ENCODE measurements around the gene PSMA2.

DNA sequence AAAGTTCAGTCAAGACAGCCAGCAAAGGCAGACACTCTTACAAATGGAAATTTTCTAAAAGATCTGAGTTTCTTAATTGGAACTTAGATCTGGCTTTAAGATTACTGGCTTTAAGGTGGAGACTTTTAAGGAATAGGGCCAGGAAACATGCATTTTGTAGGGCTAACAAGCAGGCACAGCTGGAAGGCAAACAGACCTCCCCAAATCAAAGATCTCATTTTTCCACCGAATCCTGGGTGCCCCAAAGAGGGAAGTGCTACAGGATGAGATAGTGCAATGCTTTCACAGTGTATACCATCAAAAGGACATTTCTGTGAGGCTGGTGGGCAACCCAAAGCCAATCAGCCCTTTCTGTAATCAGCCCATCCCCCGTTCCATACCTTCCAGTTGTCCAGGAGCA is 27.6 kb upstream of the PSMA2 start:
- TF ChIP-seq, protein P1, sequence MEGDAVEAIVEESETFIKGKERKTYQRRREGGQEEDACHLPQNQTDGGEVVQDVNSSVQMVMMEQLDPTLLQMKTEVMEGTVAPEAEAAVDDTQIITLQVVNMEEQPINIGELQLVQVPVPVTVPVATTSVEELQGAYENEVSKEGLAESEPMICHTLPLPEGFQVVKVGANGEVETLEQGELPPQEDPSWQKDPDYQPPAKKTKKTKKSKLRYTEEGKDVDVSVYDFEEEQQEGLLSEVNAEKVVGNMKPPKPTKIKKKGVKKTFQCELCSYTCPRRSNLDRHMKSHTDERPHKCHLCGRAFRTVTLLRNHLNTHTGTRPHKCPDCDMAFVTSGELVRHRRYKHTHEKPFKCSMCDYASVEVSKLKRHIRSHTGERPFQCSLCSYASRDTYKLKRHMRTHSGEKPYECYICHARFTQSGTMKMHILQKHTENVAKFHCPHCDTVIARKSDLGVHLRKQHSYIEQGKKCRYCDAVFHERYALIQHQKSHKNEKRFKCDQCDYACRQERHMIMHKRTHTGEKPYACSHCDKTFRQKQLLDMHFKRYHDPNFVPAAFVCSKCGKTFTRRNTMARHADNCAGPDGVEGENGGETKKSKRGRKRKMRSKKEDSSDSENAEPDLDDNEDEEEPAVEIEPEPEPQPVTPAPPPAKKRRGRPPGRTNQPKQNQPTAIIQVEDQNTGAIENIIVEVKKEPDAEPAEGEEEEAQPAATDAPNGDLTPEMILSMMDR (IDR thresholded peaks at IDR 0.05): no peak
- TF ChIP-seq POLR2AphosphoS5 (IDR thresholded peaks at IDR 0.05) (no peak), POLR2A (IDR thresholded peaks at IDR 0.05) (no peak)

Measured in stomach (tissue), 4 donors.